ENCODE data around the gene SCD5.

The SCD5 gene

DNA sequence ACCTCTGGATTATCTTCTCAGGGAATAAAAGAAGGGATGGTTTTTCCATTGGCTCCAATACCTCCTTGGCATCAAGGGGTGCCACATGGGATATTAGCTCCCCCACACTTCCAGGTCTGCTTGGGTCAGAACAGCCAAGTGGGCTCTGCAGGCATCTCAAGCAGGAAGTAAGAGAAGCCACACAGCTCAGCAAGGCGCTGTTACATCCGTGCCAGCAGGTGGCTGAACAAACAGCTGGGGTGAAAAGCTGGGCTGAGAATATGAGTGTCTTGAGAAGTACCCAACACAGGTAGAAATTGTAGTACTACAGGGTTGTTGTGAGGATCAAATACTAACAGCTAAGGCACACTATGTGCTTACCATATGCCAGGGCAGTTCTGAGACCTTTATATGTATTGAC is 160.1 kb downstream of the SCD5 start:
- no CpG with 5 or more reads among the region's 2 CpGs for WGBS (ENCODE audit: insufficient coverage, insufficient read length)
- Histone ChIP-seq H3K4me1 (ENCODE audit: control insufficient read depth, insufficient read depth, low read length) (no peaks in the 10 kb centered on the region), H3K9me3 (ENCODE audit: control insufficient read depth, insufficient read depth, low read length) (no peaks in the 10 kb centered on the region), H3K4me3 (ENCODE audit: low read length) (no peak overlapping the region), H3K36me3 (ENCODE audit: control insufficient read depth, insufficient read depth, low read length) (no peaks in the 10 kb centered on the region), H3K27ac (ENCODE audit: low read length) (no peak overlapping the region), H3K27me3 (ENCODE audit: control insufficient read depth, insufficient read depth, low read length) (no peaks in the 10 kb centered on the region)
- no peak for DNase-seq (ENCODE audit: low read depth, low spot score)

DNA sequence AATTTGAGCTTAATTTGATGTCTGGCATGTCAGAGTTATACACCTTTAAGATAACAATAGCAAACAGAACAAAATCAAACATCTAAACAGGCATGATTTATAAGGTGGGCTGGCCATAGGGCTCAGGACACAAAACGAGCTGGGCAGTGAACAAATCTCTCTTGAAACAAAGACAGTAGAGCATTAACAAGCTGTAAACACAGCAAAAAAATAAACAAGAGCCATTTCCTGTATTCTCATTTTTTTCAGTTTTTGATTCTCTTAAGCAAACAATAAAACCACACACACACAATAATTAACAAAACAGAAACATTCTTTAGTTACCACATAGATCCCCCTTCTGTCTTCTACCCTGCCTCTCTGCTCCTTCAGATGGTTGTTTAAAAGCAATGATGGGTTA is 168.5 kb downstream of the SCD5 start:
- H3K4me1 ChIP-seq (ENCODE audit: control insufficient read depth, insufficient read depth, low read length), result no peaks in the 10 kb centered on the region
- WGBS (ENCODE audit: insufficient coverage, insufficient read length), result no CpG with 5 or more reads among the region's 1 CpG
- no peak overlapping the region for H3K4me3 ChIP-seq (ENCODE audit: low read length)
- no peaks in the 10 kb centered on the region for H3K36me3 ChIP-seq (ENCODE audit: control insufficient read depth, insufficient read depth, low read length)
- H3K27me3 ChIP-seq (ENCODE audit: control insufficient read depth, insufficient read depth, low read length), result no peaks in the 10 kb centered on the region
- no peak for DNase-seq (ENCODE audit: low read depth, low spot score)
- H3K27ac ChIP-seq (ENCODE audit: low read length), result no peak overlapping the region
- H3K9me3 ChIP-seq (ENCODE audit: control insufficient read depth, insufficient read depth, low read length), result no peaks in the 10 kb centered on the region

DNA sequence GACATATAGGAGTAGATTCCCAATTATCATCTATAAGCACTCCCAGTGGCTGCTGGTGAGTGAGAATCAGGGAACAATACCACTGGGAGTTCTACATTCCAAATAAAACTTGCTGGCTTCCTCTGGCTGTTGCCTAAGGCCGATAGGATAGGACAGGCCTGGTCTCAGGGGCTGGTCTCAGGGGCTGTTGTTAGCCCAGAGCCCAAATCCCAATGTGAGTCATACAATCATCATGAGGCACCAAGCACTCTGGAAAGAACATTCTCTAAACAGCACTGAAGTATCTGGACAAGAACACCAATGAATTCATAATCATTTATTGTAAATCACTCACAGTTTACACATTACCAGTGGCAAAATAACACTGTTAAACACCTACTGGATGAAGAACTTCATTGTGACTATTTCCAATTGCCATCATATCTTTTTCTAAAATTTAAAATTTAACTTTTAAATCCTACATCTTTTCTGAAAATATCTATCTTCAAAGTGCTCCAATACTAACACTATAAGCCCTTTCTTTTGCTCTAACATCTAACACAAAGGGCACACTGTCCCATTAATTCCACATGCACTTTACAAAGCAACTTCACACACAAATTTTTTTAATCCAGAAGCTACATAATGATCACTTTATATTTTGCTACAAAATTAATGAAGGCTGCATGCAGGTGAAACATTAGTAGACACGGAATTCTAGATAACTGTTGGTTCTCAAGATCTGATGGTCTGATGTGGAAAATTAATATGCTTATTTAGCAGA is 169.2 kb downstream of the SCD5 start:
- H3K4me3 ChIP-seq (ENCODE audit: low read length), result no peak overlapping the region
- no CpG with 5 or more reads among the region's 2 CpGs for WGBS (ENCODE audit: insufficient coverage, insufficient read length)
- no peak for DNase-seq (ENCODE audit: low read depth, low spot score)
- H3K27me3 ChIP-seq (ENCODE audit: control insufficient read depth, insufficient read depth, low read length), result no peaks in the 10 kb centered on the region
- H3K9me3 ChIP-seq (ENCODE audit: control insufficient read depth, insufficient read depth, low read length), result no peaks in the 10 kb centered on the region
- H3K27ac ChIP-seq (ENCODE audit: low read length), result no peak overlapping the region
- H3K4me1 ChIP-seq (ENCODE audit: control insufficient read depth, insufficient read depth, low read length), result no peaks in the 10 kb centered on the region
- H3K36me3 ChIP-seq (ENCODE audit: control insufficient read depth, insufficient read depth, low read length), result no peaks in the 10 kb centered on the region

DNA sequence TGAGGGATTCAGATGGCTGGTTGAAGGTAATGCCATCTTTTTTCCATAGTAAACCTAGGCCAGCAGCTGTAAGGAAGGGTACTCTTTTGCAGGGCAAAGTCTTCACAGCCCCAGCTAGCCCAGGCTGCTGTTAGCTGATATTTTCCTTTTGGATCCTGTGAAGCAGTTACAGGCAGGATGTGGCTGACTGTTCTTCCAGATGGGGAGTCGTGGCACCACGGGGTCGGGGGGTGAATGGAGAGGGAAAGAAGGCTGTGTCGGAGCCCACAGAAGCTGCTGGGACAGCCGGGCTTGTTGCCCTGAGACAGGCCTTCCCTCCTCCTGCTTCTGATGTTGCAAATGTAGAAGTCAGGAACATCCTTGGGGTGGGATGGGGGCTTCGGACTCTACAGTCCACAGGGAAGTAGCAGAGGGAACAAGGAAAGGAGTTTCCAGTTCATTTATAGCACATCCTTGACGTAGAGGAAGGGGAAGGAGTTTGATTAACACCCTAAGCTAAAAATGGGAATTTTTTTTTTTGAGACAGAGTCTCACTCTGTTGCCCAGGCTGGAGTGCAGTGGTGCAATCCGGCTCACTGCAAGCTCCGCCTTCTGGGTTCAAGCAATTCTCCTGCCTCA is 172.2 kb downstream of the SCD5 start:
- WGBS (ENCODE audit: insufficient coverage, insufficient read length), result no CpG with 5 or more reads among the region's 9 CpGs
- no peak overlapping the region for H3K27ac ChIP-seq (ENCODE audit: low read length)
- H3K27me3 ChIP-seq (ENCODE audit: control insufficient read depth, insufficient read depth, low read length), result no peaks in the 10 kb centered on the region
- H3K36me3 ChIP-seq (ENCODE audit: control insufficient read depth, insufficient read depth, low read length), result no peaks in the 10 kb centered on the region
- H3K9me3 ChIP-seq (ENCODE audit: control insufficient read depth, insufficient read depth, low read length), result no peaks in the 10 kb centered on the region
- no peak overlapping the region for H3K4me3 ChIP-seq (ENCODE audit: low read length)
- no peak for DNase-seq (ENCODE audit: low read depth, low spot score)
- H3K4me1 ChIP-seq (ENCODE audit: control insufficient read depth, insufficient read depth, low read length), result no peaks in the 10 kb centered on the region

DNA sequence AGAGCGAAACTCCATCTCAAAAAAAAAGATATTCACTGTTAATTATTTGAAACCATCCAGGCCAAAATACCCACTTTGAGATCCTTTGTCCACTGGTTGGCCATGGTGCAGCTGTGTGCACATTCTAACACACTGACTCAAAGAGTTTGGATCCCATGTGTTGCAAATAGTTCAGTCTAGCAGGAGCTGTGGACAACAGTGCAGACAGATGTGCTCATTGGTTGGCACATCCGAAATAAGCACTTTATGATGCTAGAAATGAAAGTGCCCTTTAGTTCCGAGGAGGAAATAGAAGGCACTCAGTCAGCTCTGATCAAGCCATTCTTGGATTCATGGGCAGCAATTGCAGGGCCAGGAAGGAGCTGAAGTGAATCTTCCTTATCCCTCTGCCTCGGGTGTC is 173.8 kb downstream of the SCD5 start:
- no peak overlapping the region for H3K4me3 ChIP-seq (ENCODE audit: low read length)
- no peak overlapping the region for H3K27ac ChIP-seq (ENCODE audit: low read length)
- no peaks in the 10 kb centered on the region for H3K9me3 ChIP-seq (ENCODE audit: control insufficient read depth, insufficient read depth, low read length)
- no peak for DNase-seq (ENCODE audit: low read depth, low spot score)
- H3K27me3 ChIP-seq (ENCODE audit: control insufficient read depth, insufficient read depth, low read length), result no peaks in the 10 kb centered on the region
- H3K4me1 ChIP-seq (ENCODE audit: control insufficient read depth, insufficient read depth, low read length), result no peaks in the 10 kb centered on the region
- no CpG with 5 or more reads among the region's 4 CpGs for WGBS (ENCODE audit: insufficient coverage, insufficient read length)
- no peaks in the 10 kb centered on the region for H3K36me3 ChIP-seq (ENCODE audit: control insufficient read depth, insufficient read depth, low read length)

DNA sequence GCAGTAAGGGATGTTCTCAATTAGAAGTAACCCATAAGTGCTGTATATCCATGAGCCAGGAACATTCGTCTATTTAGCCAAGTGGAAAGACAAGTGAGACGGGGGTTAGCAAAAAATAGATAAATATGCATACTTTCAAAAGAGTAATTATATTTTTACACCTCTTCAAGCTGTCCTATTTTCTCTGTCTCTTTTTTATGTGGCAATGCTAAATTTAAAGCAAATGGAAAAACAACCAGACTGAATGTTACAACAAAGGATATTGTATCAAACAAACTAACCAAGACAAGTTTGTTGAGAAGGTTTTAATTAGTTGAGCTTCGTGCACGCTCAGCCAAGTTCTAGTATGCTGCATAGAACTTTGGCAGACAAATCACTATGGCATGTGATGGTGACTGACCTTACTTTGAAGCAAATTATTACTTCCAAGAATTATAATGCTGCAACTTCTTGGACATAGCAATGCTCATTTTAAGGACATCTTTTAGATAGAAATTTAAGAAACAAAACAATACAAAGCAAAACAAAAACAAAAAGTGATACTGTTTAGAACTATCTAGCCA is 175.4 kb downstream of the SCD5 start:
- no peaks in the 10 kb centered on the region for H3K36me3 ChIP-seq (ENCODE audit: control insufficient read depth, insufficient read depth, low read length)
- WGBS (ENCODE audit: insufficient coverage, insufficient read length), result no CpG with 5 or more reads among the region's 4 CpGs

DNA sequence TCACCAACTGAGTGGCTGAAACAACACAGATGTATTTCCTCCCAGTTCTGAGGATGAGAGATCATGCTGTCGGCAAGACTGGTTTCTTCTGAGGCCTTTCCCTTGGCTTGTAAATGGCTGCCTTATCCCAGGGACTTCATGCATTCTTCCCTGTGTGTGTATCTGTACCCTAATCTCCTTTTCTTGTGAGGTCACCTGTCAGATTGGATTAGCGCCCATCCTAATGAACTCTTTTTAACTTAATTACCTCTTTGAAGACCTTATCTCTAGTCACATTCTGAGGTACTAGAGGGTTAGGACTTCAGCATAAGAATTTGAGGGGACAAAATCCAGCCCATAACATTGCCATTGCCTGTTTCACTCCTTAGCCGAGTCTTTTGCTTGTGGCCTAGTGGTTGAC is 177.3 kb downstream of the SCD5 start:
- no CpG with 5 or more reads among the region's 3 CpGs for WGBS (ENCODE audit: insufficient coverage, insufficient read length)

More for the DNA sequence above, 175.4 kb downstream of the SCD5 start:
- no peak for DNase-seq (ENCODE audit: low read depth, low spot score)
- no peak overlapping the region for H3K27ac ChIP-seq (ENCODE audit: low read length)
- no peaks in the 10 kb centered on the region for H3K27me3 ChIP-seq (ENCODE audit: control insufficient read depth, insufficient read depth, low read length)
- no peaks in the 10 kb centered on the region for H3K4me1 ChIP-seq (ENCODE audit: control insufficient read depth, insufficient read depth, low read length)
- no peak overlapping the region for H3K4me3 ChIP-seq (ENCODE audit: low read length)
- H3K9me3 ChIP-seq (ENCODE audit: control insufficient read depth, insufficient read depth, low read length), result no peaks in the 10 kb centered on the region

DNA sequence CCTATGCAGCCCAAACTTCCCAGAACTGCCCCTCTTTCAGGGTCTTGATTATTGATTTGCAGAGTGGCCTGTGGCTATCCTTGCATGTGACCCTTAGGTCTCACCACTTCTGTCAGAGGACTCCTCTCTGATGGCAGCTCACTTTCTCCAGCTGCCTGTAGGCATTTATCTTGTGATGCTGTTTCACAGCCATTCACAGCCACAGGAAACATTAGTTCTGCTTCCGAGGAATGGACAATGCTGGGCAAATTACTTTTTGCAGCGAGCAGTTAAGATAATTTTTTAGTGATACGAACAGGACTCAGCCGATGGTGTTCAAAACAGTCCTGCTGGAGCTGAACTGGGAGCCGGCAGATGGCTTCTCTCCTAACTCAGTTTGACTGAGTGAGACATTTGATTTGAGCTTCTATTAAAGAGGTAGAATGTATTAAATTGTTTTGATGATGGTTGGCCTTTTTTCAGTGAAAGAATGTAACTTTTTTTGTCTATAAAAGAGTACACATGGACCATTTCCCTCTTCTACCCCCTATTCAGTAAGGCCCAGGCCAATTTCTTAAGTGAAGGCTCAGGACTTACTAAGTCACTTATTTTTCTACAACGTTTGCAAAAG is 178.4 kb downstream of the SCD5 start:
- no peak overlapping the region for H3K4me3 ChIP-seq (ENCODE audit: low read length)
- no peaks in the 10 kb centered on the region for H3K9me3 ChIP-seq (ENCODE audit: control insufficient read depth, insufficient read depth, low read length)
- no CpG with 5 or more reads among the region's 6 CpGs for WGBS (ENCODE audit: insufficient coverage, insufficient read length)
- no peaks in the 10 kb centered on the region for H3K27me3 ChIP-seq (ENCODE audit: control insufficient read depth, insufficient read depth, low read length)
- DNase-seq (ENCODE audit: low read depth, low spot score), result no peak
- no peak overlapping the region for H3K27ac ChIP-seq (ENCODE audit: low read length)
- H3K4me1 ChIP-seq (ENCODE audit: control insufficient read depth, insufficient read depth, low read length), result peaks cover 1% of the 10 kb centered on the region; the same call in 1 of the 2 replicates
- no peaks in the 10 kb centered on the region for H3K36me3 ChIP-seq (ENCODE audit: control insufficient read depth, insufficient read depth, low read length)

More for the DNA sequence above, 177.3 kb downstream of the SCD5 start:
- Histone ChIP-seq H3K4me1 (ENCODE audit: control insufficient read depth, insufficient read depth, low read length) (peaks cover 1% of the 10 kb centered on the region; the same call in 1 of the 2 replicates), H3K27ac (ENCODE audit: low read length) (no peak overlapping the region), H3K9me3 (ENCODE audit: control insufficient read depth, insufficient read depth, low read length) (no peaks in the 10 kb centered on the region), H3K4me3 (ENCODE audit: low read length) (no peak overlapping the region), H3K36me3 (ENCODE audit: control insufficient read depth, insufficient read depth, low read length) (no peaks in the 10 kb centered on the region), H3K27me3 (ENCODE audit: control insufficient read depth, insufficient read depth, low read length) (no peaks in the 10 kb centered on the region)
- DNase-seq (ENCODE audit: low read depth, low spot score), result no peak

DNA sequence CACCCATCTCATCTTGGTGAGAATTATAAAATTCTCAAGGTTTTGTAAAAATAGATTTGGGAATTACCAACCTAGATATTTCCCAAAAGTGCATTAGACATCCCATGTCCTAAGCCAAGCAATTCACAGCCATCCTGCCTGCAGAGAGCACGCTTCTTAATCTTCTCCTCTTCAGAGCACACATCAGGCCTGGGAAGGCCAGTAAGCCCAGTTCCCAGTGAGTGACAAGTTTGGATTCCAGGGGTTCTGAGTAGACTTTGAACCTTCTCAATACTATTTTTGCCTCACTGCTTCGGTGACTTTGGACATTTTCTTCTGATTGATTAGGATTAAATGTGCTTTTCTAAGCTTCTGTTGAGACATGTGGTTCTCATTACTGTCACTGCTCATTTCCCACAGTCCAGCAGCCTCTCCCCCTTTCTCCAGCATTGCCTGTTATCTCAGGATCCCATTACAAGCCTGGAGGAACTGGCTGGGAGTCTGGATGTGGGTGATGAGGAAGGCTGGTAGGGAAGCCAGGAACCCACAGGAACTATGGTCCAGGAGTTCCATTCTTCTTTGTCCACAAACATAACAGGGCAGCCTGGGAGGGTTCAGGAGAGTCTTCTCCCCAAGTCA is 180.4 kb downstream of the SCD5 start:
- Histone ChIP-seq H3K27ac (ENCODE audit: low read length) (no peak overlapping the region), H3K27me3 (ENCODE audit: control insufficient read depth, insufficient read depth, low read length) (no peaks in the 10 kb centered on the region), H3K36me3 (ENCODE audit: control insufficient read depth, insufficient read depth, low read length) (no peaks in the 10 kb centered on the region), H3K4me1 (ENCODE audit: control insufficient read depth, insufficient read depth, low read length) (peaks cover 1% of the 10 kb centered on the region; the same call in 1 of the 2 replicates), H3K4me3 (ENCODE audit: low read length) (no peak overlapping the region), H3K9me3 (ENCODE audit: control insufficient read depth, insufficient read depth, low read length) (no peaks in the 10 kb centered on the region)
- no CpG with 5 or more reads among the region's 2 CpGs for WGBS (ENCODE audit: insufficient coverage, insufficient read length)
- no peak for DNase-seq (ENCODE audit: low read depth, low spot score)

DNA sequence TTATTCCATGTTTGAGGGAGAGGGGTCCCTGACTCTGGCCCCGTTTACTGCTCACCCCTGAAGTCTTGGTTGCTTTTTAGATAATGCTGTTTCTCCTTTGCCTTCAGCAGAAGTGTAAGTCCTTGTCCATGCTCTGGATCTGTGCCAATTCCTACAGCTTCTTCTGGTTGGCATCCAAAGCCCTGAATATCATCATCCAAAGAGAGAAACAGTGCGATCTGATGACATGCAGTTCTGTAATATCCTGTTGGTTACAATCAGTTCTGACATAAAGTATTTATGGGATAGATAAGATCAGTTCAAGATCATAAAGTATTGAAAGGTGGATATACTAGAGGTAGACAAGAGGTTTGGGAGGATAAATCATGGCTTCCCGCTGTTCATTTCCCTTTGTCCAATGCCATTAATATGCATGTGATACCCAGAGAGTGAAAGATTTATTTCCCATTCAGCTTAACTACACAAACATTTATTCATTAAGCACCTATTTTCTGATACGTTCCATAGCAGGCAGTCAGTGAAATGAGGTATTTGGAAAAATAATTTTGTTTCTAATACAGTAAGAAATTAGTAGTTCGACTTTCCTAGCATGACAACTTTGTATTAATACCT is 183.7 kb downstream of the SCD5 start:
- WGBS (ENCODE audit: insufficient coverage, insufficient read length), result no CpG with 5 or more reads among the region's 5 CpGs
- no peaks in the 10 kb centered on the region for H3K9me3 ChIP-seq (ENCODE audit: control insufficient read depth, insufficient read depth, low read length)
- DNase-seq (ENCODE audit: low read depth, low spot score), result no peak
- peaks cover 1% of the 10 kb centered on the region; the same call in 1 of the 2 replicates for H3K4me1 ChIP-seq (ENCODE audit: control insufficient read depth, insufficient read depth, low read length)
- no peak overlapping the region for H3K27ac ChIP-seq (ENCODE audit: low read length)
- H3K36me3 ChIP-seq (ENCODE audit: control insufficient read depth, insufficient read depth, low read length), result no peaks in the 10 kb centered on the region
- no peaks in the 10 kb centered on the region for H3K27me3 ChIP-seq (ENCODE audit: control insufficient read depth, insufficient read depth, low read length)
- no peak overlapping the region for H3K4me3 ChIP-seq (ENCODE audit: low read length)
